DOHH2 (cell line): ENCODE data around the gene LAMTOR3.
A peak's percentile ranks its signal among the peaks of the same experiment; 100 is the strongest.

ENCODE experiments used
- H3F3A ChIP-seq: fragments of 200-600 bp; sonication (generic), shearing (Covaris generic); 2 replicates; pipeline ENCODE4 v1.6.0; 2016; ENCODE audit warnings: antibody characterized with exemption, mild to moderate bottlenecking; ENCODE audit not compliant: control insufficient read depth, insufficient read depth
- H3K27ac ChIP-seq: fragments of 200-600 bp; sonication (generic); 2 replicates; pipeline ENCODE4 v1.5.1; 2014; ENCODE audit warnings: low read depth, mild to moderate bottlenecking, low read length, moderate library complexity
- H3K27me3 ChIP-seq: fragments of 200-600 bp; sonication (generic); 2 replicates; pipeline ENCODE4 v1.6.1; 2014; ENCODE audit warnings: mild to moderate bottlenecking, low read length, mixed read lengths; ENCODE audit not compliant: control insufficient read depth
- H3K36me3 ChIP-seq: fragments of 200-600 bp; sonication (generic); 2 replicates; pipeline ENCODE4 v1.6.1; 2014; ENCODE audit warnings: mild to moderate bottlenecking, low read length, moderate library complexity, mixed read lengths; ENCODE audit not compliant: control insufficient read depth
- H3K4me1 ChIP-seq: fragments of 200-600 bp; sonication (generic); 2 replicates; pipeline ENCODE4 v1.6.1; 2014; ENCODE audit warnings: mild to moderate bottlenecking, low read length, mixed read lengths; ENCODE audit not compliant: control insufficient read depth
- H3K4me2 ChIP-seq: fragments of 200-600 bp; sonication (generic); 2 replicates; pipeline ENCODE4 v1.6.0; 2014; ENCODE audit warnings: mild to moderate bottlenecking, low read length, moderate library complexity
- H3K4me3 ChIP-seq: fragments of 200-600 bp; sonication (generic); 2 replicates; pipeline ENCODE4 v1.5.1; 2014; ENCODE audit warnings: mild to moderate bottlenecking, low read length, mixed read lengths
- H3K79me2 ChIP-seq: fragments of 200-600 bp; sonication (generic); 2 replicates; pipeline ENCODE4 v1.6.1; 2014; ENCODE audit warnings: mild to moderate bottlenecking, low read length, mixed read lengths; ENCODE audit not compliant: control insufficient read depth
- H3K9me2 ChIP-seq: fragments of 200-600 bp; sonication (generic); replicated peaks from 2 replicates; pipeline ENCODE4 v1.6.1; 2014; ENCODE audit warnings: mild to moderate bottlenecking, low read length, mixed read lengths; ENCODE audit not compliant: control insufficient read depth
- H3K9me3 ChIP-seq: fragments of 200-600 bp; sonication (generic); 2 replicates; pipeline ENCODE4 v1.6.1; 2014; ENCODE audit warnings: antibody characterized with exemption, low read length, mixed read lengths; ENCODE audit not compliant: control insufficient read depth, insufficient read depth
- H4K20me1 ChIP-seq: fragments of 200-600 bp; sonication (generic); 2 replicates; pipeline ENCODE4 v1.6.0; 2014; ENCODE audit warnings: low read depth, mild to moderate bottlenecking, antibody characterized with exemption, low read length, moderate library complexity; ENCODE audit not compliant: control insufficient read depth, insufficient read depth
- CTCF ChIP-seq: fragments of 200-600 bp; sonication (generic); IDR thresholded peaks from one replicate; pipeline ENCODE4 v1.5.1; 2014; ENCODE audit warnings: antibody characterized with exemption, mild to moderate bottlenecking, low read depth, low read length; ENCODE audit not compliant: poor library complexity, severe bottlenecking
- EZH2phosphoT487 ChIP-seq: fragments of 200-600 bp; sonication (generic); IDR thresholded peaks from 2 replicates; pipeline ENCODE4 v1.6.1; 2017; ENCODE audit warnings: borderline replicate concordance, mild to moderate bottlenecking, antibody characterized with exemption, low read length, moderate library complexity, mixed read lengths

LAMTOR3 gene

GRCh38 chr4:99893029-99893428 lies 1.2 kb downstream of the LAMTOR3 start:
- Histone ChIP-seq H4K20me1 (no peaks in the 10 kb centered on the region), H3K4me3 (peak overlapping the region; percentile 94), H3F3A (peaks cover 18% of the 10 kb centered on the region), H3K27me3 (no peaks in the 10 kb centered on the region), H3K9me3 (no peaks in the 10 kb centered on the region), H3K4me1 (peaks cover 15% of the 10 kb centered on the region), H3K79me2 (peaks cover 26% of the 10 kb centered on the region), H3K27ac (no peak overlapping the region), H3K36me3 (0 out of 2 replicates have a peak, but pooled peaks cover 2% of the 10 kb centered on the region), H3K9me2 (no peaks in the 10 kb centered on the region), H3K4me2 (peak overlapping the region; percentile 79)
- TF ChIP-seq CTCF = no peak
- no peak for TF ChIP-seq EZH2phosphoT487

- Histone ChIP-seq H3K9me3 (no peaks in the 10 kb centered on the region), H3K27ac (no peak overlapping the region), H3K79me2 (peaks cover 26% of the 10 kb centered on the region), H4K20me1 (no peaks in the 10 kb centered on the region), H3K9me2 (no peaks in the 10 kb centered on the region), H3K27me3 (no peaks in the 10 kb centered on the region), H3K4me1 (peaks cover 15% of the 10 kb centered on the region), H3F3A (peaks cover 14% of the 10 kb centered on the region), H3K4me2 (no peak overlapping the region), H3K36me3 (peaks cover 9% of the 10 kb centered on the region), H3K4me3 (no peak overlapping the region)
- no peak for TF ChIP-seq EZH2phosphoT487
- TF ChIP-seq CTCF = no peak
Measured at GRCh38 chr4:99891351-99891750, 2.9 kb downstream of the LAMTOR3 start.

GRCh38 chr4:99887837-99888236 lies 6.4 kb downstream of the LAMTOR3 start:
- TF ChIP-seq EZH2phosphoT487 (no peak), CTCF (no peak)
- Histone ChIP-seq H3K27me3 (no peaks in the 10 kb centered on the region), H3K4me3 (no peak overlapping the region), H3K4me2 (no peak overlapping the region), H4K20me1 (no peaks in the 10 kb centered on the region), H3K36me3 (peaks cover 23% of the 10 kb centered on the region), H3K9me2 (no peaks in the 10 kb centered on the region), H3K27ac (no peak overlapping the region), H3K4me1 (peaks cover 3% of the 10 kb centered on the region; the same call in 1 of the 2 replicates), H3F3A (0 out of 2 replicates have a peak, but pooled peaks cover 14% of the 10 kb centered on the region), H3K9me3 (no peaks in the 10 kb centered on the region), H3K79me2 (peaks cover 12% of the 10 kb centered on the region)
